WTC11 (cell line): ENCODE data around the gene BOD1L1. TPM values are rescaled to one million over a fixed set of nuclear protein-coding genes. Genes with fewer than 3 reads are reported as not detected.

Experiments used
- ATAC-seq: fragments of 200-7000 bp; cut with Tn5 transposase; 2 replicates; pipeline ENCODE4 v1.10.0; 2021; ENCODE audit warnings: mild to moderate bottlenecking, moderate library complexity
- CTCF ChIA-PET: fragments of 300-600 bp; sonication (Branson Sonifier 250); formaldehyde crosslinking; loops from one replicate; lab custom pipeline; 2021; ENCODE audit warnings: antibody characterized with exemption; lab: Charles Lee
- POLR2A ChIA-PET: fragments of 350-600 bp; sonication (Branson Sonifier 250); formaldehyde crosslinking; loops from one replicate; lab custom pipeline; 2021; ENCODE audit warnings: antibody characterized with exemption; lab: Charles Lee
- DNase-seq: peaks from one replicate; pipeline ENCODE4 v3.0.0; 2021; ENCODE audit warnings: low spot score
- H3K27ac Mint-ChIP-seq: 2 replicates; pipeline ENCODE4 v1.8.0; 2021; ENCODE audit warnings: mixed read lengths
- H3K27me3 Mint-ChIP-seq: 2 replicates; pipeline ENCODE4 v1.8.0; 2021; ENCODE audit warnings: low read depth, mild to moderate bottlenecking, moderate library complexity, mixed read lengths
- H3K36me3 Mint-ChIP-seq: 2 replicates; pipeline ENCODE4 v1.8.0; 2021; ENCODE audit warnings: mixed read lengths
- H3K4me1 Mint-ChIP-seq: 2 replicates; pipeline ENCODE4 v1.8.0; 2022; ENCODE audit warnings: mixed read lengths
- H3K4me3 Mint-ChIP-seq: 2 replicates; pipeline ENCODE4 v1.8.0; 2021; ENCODE audit warnings: mild to moderate bottlenecking, moderate library complexity, mixed read lengths
- H3K9me3 Mint-ChIP-seq: 2 replicates; pipeline ENCODE4 v1.8.0; 2021; ENCODE audit warnings: mixed read lengths
- E2F5 ChIP-seq: sonication (generic); formaldehyde crosslinking; IDR thresholded peaks from 2 replicates; pipeline ENCODE4 v1.8.1; 2022; ENCODE audit warnings: mild to moderate bottlenecking, moderate library complexity, missing genetic modification reagents
- ELF4 ChIP-seq: sonication (generic); formaldehyde crosslinking; IDR thresholded peaks from 2 replicates; pipeline ENCODE4 v1.8.1; 2022; ENCODE audit warnings: low read depth, mild to moderate bottlenecking, moderate library complexity, missing genetic modification reagents
- EMX1 ChIP-seq: fragments of 250-450 bp; sonication (Bioruptor Pico); IDR thresholded peaks from 2 replicates; pipeline ENCODE4 v1.8.0; 2021; ENCODE audit warnings: mild to moderate bottlenecking
- ETV6 ChIP-seq: sonication (generic); formaldehyde crosslinking; IDR thresholded peaks from 2 replicates; pipeline ENCODE4 v1.8.1; 2022; ENCODE audit warnings: mild to moderate bottlenecking, missing genetic modification reagents
- FOXK1 ChIP-seq: sonication (generic); formaldehyde crosslinking; IDR thresholded peaks from 2 replicates; pipeline ENCODE4 v1.8.0; 2022; ENCODE audit warnings: mild to moderate bottlenecking, moderate library complexity, missing genetic modification reagents
- GABPB1 ChIP-seq: sonication (generic); formaldehyde crosslinking; IDR thresholded peaks from 2 replicates; pipeline ENCODE4 v1.8.1; 2023; ENCODE audit warnings: mild to moderate bottlenecking, missing genetic modification reagents
- GRHL2 ChIP-seq: fragments of 250-450 bp; sonication (Bioruptor Pico); IDR thresholded peaks from 2 replicates; pipeline ENCODE4 v1.8.0; 2022; ENCODE audit warnings: mild to moderate bottlenecking, moderate library complexity; ENCODE audit not compliant: insufficient replicate concordance, severe bottlenecking
- GTF2I ChIP-seq: fragments of 250-450 bp; sonication (Bioruptor Pico); conservative IDR thresholded peaks from 2 replicates; pipeline ENCODE4 v1.4.0; 2021; ENCODE audit warnings: mild to moderate bottlenecking
- HMGXB4 ChIP-seq: sonication (generic); formaldehyde crosslinking; IDR thresholded peaks from 2 replicates; pipeline ENCODE4 v1.8.1; 2023; ENCODE audit warnings: mild to moderate bottlenecking, moderate library complexity, missing genetic modification reagents
- IRF2 ChIP-seq: sonication (generic); formaldehyde crosslinking; IDR thresholded peaks from 2 replicates; pipeline ENCODE4 v1.8.0; 2022; ENCODE audit warnings: low read depth, missing genetic modification reagents, borderline replicate concordance
- JUN ChIP-seq: sonication (generic); formaldehyde crosslinking; IDR thresholded peaks from 2 replicates; pipeline ENCODE4 v1.8.0; 2023; ENCODE audit warnings: mild to moderate bottlenecking, missing genetic modification reagents
- MXD4 ChIP-seq: fragments of 250-450 bp; sonication (Bioruptor Pico); IDR thresholded peaks from 2 replicates; pipeline ENCODE4 v1.8.0; 2021; ENCODE audit warnings: mild to moderate bottlenecking, moderate library complexity, borderline replicate concordance
- NFYB ChIP-seq: sonication (generic); formaldehyde crosslinking; conservative IDR thresholded peaks from 2 replicates; pipeline ENCODE4 v1.8.0; 2022; ENCODE audit warnings: low read depth, missing genetic modification reagents
- NR1H2 ChIP-seq: sonication (generic); formaldehyde crosslinking; IDR thresholded peaks from 2 replicates; pipeline ENCODE4 v1.9.0; 2021; ENCODE audit warnings: mild to moderate bottlenecking, moderate library complexity, missing genetic modification reagents
- NR2C2 ChIP-seq: sonication (generic); formaldehyde crosslinking; IDR thresholded peaks from 2 replicates; pipeline ENCODE4 v1.8.0; 2022; ENCODE audit warnings: mild to moderate bottlenecking, missing genetic modification reagents
- NR3C1 ChIP-seq: sonication (generic); formaldehyde crosslinking; conservative IDR thresholded peaks from 2 replicates; pipeline ENCODE4 v1.8.1; 2023; ENCODE audit warnings: low read depth, mild to moderate bottlenecking, missing genetic modification reagents
- PRRX2 ChIP-seq: fragments of 250-450 bp; sonication (Bioruptor Pico); IDR thresholded peaks from 2 replicates; pipeline ENCODE4 v1.8.0; 2021; ENCODE audit warnings: mild to moderate bottlenecking
- RORB ChIP-seq: fragments of 250-450 bp; sonication (Bioruptor Pico); IDR thresholded peaks from 2 replicates; pipeline ENCODE4 v1.9.0; 2021; ENCODE audit warnings: mild to moderate bottlenecking
- USF1 ChIP-seq: sonication (generic); formaldehyde crosslinking; IDR thresholded peaks from 2 replicates; pipeline ENCODE4 v1.8.0; 2022; ENCODE audit warnings: mild to moderate bottlenecking, missing genetic modification reagents
- ZNF121 ChIP-seq: sonication (generic); formaldehyde crosslinking; IDR thresholded peaks from 2 replicates; pipeline ENCODE4 v1.8.0; 2023; ENCODE audit warnings: missing genetic modification reagents
- ZNF423 ChIP-seq: fragments of 250-450 bp; sonication (Bioruptor Pico); IDR thresholded peaks from 2 replicates; pipeline ENCODE4 v2.1.2; 2022; ENCODE audit warnings: mild to moderate bottlenecking, moderate library complexity
- total RNA-seq: library from RNA; stranded (reverse); gene quantifications from 3 replicates; pipeline ENCODE4 v1.2.3, GENCODE V29; 2021
- TF ChIP-seq, protein P1 (sequence below): sonication (generic); formaldehyde crosslinking; IDR thresholded peaks from 2 replicates; pipeline ENCODE4 v1.8.1; 2022; ENCODE audit warnings: missing genetic modification reagents, borderline replicate concordance
- TF ChIP-seq, protein P2 (sequence below): sonication (generic); formaldehyde crosslinking; conservative IDR thresholded peaks from 2 replicates; pipeline ENCODE4 v1.8.1; 2023; ENCODE audit warnings: mild to moderate bottlenecking, low read depth, missing genetic modification reagents, moderate library complexity
- TF ChIP-seq, protein P3 (sequence below): sonication (generic); formaldehyde crosslinking; IDR thresholded peaks from 2 replicates; pipeline ENCODE4 v1.8.0; 2022; ENCODE audit warnings: mild to moderate bottlenecking, missing genetic modification reagents
- TF ChIP-seq, protein P4 (sequence below): sonication (generic); formaldehyde crosslinking; IDR thresholded peaks from 2 replicates; pipeline ENCODE4 v1.8.1; 2022; ENCODE audit warnings: low read depth, missing genetic modification reagents, borderline replicate concordance

Gene BOD1L1
- total RNA-seq, 1 experiment from 2014 or later = 43.5 TPM

DNA sequence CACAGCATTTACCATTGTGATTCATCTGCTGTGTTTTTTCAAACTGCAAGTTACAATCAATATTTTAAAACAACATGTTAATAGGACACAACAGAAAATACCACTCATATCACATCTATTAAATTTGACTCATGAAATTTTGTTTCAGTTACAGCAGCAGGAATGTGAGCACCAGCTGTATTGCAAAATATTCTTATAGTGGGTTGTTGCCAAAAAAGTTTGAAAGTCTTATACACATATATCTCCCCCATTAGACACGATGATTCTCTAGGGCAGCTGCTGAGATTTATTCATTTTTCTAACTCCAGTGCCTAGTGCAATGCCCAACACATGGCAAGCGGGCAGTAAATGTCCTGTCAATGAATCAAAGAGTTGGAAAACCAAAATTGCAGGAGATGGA, 56.6 kb downstream of the BOD1L1 start:
- H3K4me3 Mint-ChIP-seq = no peak overlapping the region
- H3K4me1 Mint-ChIP-seq = no peaks in the 10 kb centered on the region
- peaks cover 36% of the 10 kb centered on the region for H3K36me3 Mint-ChIP-seq
- ATAC-seq (no peak), DNase-seq (no peak)
- CTCF ChIA-PET = no interaction called here
- no peak overlapping the region for H3K27ac Mint-ChIP-seq
- TF ChIP-seq, protein P1, sequence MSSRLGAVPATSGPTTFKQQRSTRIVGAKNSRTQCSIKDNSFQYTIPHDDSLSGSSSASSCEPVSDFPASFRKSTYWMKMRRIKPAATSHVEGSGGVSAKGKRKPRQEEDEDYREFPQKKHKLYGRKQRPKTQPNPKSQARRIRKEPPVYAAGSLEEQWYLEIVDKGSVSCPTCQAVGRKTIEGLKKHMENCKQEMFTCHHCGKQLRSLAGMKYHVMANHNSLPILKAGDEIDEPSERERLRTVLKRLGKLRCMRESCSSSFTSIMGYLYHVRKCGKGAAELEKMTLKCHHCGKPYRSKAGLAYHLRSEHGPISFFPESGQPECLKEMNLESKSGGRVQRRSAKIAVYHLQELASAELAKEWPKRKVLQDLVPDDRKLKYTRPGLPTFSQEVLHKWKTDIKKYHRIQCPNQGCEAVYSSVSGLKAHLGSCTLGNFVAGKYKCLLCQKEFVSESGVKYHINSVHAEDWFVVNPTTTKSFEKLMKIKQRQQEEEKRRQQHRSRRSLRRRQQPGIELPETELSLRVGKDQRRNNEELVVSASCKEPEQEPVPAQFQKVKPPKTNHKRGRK = no peak
- TF ChIP-seq, protein P2, sequence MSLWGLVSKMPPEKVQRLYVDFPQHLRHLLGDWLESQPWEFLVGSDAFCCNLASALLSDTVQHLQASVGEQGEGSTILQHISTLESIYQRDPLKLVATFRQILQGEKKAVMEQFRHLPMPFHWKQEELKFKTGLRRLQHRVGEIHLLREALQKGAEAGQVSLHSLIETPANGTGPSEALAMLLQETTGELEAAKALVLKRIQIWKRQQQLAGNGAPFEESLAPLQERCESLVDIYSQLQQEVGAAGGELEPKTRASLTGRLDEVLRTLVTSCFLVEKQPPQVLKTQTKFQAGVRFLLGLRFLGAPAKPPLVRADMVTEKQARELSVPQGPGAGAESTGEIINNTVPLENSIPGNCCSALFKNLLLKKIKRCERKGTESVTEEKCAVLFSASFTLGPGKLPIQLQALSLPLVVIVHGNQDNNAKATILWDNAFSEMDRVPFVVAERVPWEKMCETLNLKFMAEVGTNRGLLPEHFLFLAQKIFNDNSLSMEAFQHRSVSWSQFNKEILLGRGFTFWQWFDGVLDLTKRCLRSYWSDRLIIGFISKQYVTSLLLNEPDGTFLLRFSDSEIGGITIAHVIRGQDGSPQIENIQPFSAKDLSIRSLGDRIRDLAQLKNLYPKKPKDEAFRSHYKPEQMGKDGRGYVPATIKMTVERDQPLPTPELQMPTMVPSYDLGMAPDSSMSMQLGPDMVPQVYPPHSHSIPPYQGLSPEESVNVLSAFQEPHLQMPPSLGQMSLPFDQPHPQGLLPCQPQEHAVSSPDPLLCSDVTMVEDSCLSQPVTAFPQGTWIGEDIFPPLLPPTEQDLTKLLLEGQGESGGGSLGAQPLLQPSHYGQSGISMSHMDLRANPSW = no peak
- TF ChIP-seq NR1H2 (CRISPR knock-in tag) = no peak
- no peak for TF ChIP-seq PRRX2 (CRISPR knock-in tag)
- no peak for TF ChIP-seq GABPB1 (CRISPR knock-in tag)
- TF ChIP-seq, protein P3, sequence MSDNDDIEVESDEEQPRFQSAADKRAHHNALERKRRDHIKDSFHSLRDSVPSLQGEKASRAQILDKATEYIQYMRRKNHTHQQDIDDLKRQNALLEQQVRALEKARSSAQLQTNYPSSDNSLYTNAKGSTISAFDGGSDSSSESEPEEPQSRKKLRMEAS (CRISPR knock-in tag) = no peak
- no peak for TF ChIP-seq GRHL2 (CRISPR knock-in tag)
- TF ChIP-seq ZNF121 (CRISPR knock-in tag) = no peak
- TF ChIP-seq IRF2 (CRISPR knock-in tag) = no peak
- TF ChIP-seq NFYB (CRISPR knock-in tag) = no peak
- no peak for TF ChIP-seq NR3C1
- no peak for TF ChIP-seq ELF4
- TF ChIP-seq JUN (CRISPR knock-in tag) = no peak
- no peaks in the 10 kb centered on the region for H3K9me3 Mint-ChIP-seq
- POLR2A ChIA-PET = no interaction called here
- no peaks in the 10 kb centered on the region for H3K27me3 Mint-ChIP-seq

DNA sequence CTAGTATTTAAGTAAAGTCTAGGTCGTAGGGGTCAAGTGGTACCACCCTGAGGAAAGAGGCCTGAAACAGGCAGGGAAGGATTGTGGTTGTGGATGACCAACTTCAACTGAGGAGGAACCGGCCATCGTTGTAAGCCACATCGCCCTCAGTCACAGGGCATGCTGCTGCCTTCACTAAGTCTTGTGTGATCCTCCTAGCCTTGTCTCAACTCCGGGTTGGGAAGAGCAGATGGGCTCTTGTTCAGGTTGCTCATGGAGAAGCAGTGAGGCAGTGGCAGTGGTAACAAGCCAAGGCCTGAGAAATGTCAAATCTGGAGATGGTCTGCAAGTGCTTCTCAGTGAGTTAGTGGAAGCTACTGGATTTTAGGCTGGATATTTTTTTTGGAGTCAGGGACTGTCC, 60.4 kb downstream of the BOD1L1 start:
- Mint-ChIP-seq H3K9me3 (peaks cover 6% of the 10 kb centered on the region; the same call in 1 of the 2 replicates), H3K4me1 (no peaks in the 10 kb centered on the region), H3K27me3 (no peaks in the 10 kb centered on the region), H3K4me3 (no peak overlapping the region), H3K36me3 (peaks cover 26% of the 10 kb centered on the region), H3K27ac (no peak overlapping the region; the same call in 1 of the 2 replicates)
- ChIA-PET POLR2A (no interaction called here), CTCF (interaction anchor here (1.8 kb wide), 1 partner anchor 87 kb away, joined by 5 read pairs; no protein-coding TSS in a partner anchor)
- ATAC-seq (no peak; the same call in 1 of the 2 replicates), DNase-seq (no peak)
- TF ChIP-seq ZNF423 (CRISPR knock-in tag) (no peak), ETV6 (CRISPR knock-in tag) (no peak), USF1 (CRISPR knock-in tag) (no peak), EMX1 (no peak), ELF4 (no peak), GTF2I (CRISPR knock-in tag) (no peak), FOXK1 (CRISPR knock-in tag) (no peak), E2F5 (CRISPR knock-in tag) (no peak), HMGXB4 (CRISPR knock-in tag) (no peak), NR2C2 (CRISPR knock-in tag) (no peak), MXD4 (no peak), RORB (no peak), NR3C1 (no peak)
- TF ChIP-seq, protein P1 = no peak
- TF ChIP-seq, protein P4, sequence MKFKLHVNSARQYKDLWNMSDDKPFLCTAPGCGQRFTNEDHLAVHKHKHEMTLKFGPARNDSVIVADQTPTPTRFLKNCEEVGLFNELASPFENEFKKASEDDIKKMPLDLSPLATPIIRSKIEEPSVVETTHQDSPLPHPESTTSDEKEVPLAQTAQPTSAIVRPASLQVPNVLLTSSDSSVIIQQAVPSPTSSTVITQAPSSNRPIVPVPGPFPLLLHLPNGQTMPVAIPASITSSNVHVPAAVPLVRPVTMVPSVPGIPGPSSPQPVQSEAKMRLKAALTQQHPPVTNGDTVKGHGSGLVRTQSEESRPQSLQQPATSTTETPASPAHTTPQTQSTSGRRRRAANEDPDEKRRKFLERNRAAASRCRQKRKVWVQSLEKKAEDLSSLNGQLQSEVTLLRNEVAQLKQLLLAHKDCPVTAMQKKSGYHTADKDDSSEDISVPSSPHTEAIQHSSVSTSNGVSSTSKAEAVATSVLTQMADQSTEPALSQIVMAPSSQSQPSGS (CRISPR knock-in tag) = no peak
